GM10847 (cell line): ENCODE measurements around the gene CACFD1.

Experiments
- POLR2A ChIP-seq: IDR thresholded peaks from 2 replicates; pipeline ENCODE4 v1.6.1; 2011; ENCODE audit not compliant: insufficient read length; ENCODE audit errors: extremely low read depth

Gene CACFD1

DNA sequence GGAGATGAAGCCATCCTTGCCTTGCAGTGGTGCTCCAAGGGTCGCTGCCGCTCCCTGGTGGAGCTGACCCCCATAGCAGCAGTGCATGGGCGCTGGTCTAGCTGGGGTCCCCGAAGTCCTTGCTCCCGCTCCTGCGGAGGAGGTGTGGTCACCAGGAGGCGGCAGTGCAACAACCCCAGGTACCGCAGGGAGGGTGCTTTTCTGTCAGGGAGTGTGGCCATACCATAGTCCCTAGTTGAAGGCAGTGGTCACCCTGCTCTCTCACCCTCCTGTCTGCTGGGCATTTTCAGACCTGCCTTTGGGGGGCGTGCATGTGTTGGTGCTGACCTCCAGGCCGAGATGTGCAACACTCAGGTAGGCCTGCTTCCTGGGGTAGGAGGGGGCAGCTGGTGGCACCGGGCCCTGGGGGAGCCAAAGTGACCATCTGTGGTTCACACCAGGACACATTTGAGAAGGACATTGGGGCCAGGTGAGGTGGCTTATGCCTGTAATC is 26.4 kb upstream of the CACFD1 start:
- no peak for TF ChIP-seq POLR2A

DNA sequence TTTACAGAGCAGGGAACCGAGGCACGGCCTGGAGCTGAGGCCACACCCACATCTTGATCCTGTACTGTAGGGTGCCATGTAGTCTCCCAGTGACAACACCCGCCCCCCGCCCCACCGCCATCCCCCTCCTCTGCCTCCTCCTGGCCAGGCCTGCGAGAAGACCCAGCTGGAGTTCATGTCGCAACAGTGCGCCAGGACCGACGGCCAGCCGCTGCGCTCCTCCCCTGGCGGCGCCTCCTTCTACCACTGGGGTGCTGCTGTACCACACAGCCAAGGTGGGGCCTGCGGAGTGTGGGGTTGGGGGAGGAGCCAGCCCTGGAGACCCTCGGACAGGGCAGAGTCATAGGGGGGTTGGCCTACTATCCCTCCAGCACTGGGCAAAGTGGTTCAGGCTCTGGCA is 23.1 kb upstream of the CACFD1 start:
- TF ChIP-seq POLR2A, result no peak

GRCh38 chr9:133437753-133438531 is 21.8 kb upstream of the CACFD1 start:
- no peak for TF ChIP-seq POLR2A

- no peak for TF ChIP-seq POLR2A
Observed at GRCh38 chr9:133439337-133439736, 20.4 kb upstream of the CACFD1 start.

DNA sequence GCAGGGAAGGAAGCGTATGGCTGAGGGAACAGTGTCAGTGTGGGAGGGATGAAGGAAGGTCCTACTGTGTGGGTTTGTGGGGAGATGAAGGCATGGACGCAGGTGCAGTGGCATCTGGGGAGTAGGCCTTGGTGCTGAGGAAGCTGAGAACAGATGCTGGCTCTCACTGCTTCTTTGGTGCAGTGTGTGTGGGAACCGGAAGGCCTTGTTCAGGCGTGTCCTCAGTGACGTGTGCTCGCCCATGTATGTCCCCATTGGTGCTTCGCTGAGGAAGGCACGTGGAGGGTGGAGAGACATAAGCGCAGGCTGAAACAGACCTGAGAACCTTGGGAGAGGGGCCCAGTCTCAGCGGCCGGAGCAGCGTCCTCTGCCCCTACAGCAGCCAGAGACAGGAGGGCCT is 18.9 kb upstream of the CACFD1 start:
- TF ChIP-seq POLR2A, result no peak

DNA sequence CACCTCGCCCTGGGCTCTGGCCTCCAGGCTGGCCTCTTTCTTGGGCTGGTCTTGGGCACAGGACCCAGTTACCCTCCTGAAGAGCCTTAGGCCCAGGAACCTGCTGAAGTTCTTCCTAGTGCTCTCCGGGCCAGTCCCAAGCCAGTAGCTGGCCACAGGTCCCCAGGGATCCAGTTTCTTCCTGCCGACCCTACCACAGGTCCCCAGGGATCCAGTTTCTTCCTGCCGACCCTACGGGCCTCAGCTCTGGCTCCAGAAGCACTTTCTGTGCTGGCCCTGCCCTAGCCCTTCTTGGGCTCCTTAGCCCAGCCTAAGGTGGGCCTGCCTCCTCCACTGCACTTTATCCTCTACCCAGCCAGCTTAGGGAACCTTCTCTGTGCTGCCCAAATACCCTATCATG is 18.2 kb upstream of the CACFD1 start:
- TF ChIP-seq POLR2A, result no peak

DNA sequence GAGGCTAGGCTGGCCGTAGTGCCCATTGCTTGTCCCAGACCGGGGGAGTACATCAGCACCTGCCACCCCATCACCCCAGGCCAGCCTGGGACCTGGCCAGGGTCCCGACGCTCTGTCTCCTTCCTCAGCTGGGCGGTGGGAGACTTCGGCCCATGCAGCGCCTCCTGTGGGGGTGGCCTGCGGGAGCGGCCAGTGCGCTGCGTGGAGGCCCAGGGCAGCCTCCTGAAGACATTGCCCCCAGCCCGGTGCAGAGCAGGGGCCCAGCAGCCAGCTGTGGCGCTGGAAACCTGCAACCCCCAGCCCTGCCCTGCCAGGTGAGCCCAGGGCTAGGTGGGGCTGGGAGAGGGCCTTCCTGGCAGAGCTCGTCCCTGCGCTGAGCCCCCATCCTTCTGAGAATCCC is 16.5 kb upstream of the CACFD1 start:
- TF ChIP-seq POLR2A, result no peak

GRCh38 chr9:133443982-133444381 is 15.8 kb upstream of the CACFD1 start:
- no peak for TF ChIP-seq POLR2A

- TF ChIP-seq POLR2A, result no peak
Observed at GRCh38 chr9:133445293-133445969, 14.3 kb upstream of the CACFD1 start.

DNA sequence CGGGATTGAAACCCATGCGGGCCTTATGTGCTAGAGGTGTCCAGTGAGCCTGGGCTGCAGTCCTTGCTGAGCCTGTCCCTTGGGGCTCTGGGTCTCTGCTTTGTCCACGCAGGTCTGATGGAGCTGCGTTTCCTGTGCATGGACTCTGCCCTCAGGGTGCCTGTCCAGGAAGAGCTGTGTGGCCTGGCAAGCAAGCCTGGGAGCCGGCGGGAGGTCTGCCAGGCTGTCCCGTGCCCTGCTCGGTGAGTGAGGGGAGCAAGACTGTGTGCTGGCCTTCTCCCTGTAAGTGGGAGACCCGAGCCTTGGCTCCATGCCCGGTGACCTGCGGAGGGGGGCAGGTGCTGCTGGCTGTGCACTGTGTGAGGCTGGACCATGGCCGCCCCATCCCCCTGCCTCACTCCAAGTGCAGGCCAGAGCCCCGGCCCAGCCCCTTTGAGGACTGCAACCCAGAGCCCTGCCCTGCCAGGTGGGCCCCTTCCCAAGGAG is 11.2 kb upstream of the CACFD1 start:
- no peak for TF ChIP-seq POLR2A

- TF ChIP-seq POLR2A, result no peak
Observed at GRCh38 chr9:133449760-133450159, 10.0 kb upstream of the CACFD1 start.

DNA sequence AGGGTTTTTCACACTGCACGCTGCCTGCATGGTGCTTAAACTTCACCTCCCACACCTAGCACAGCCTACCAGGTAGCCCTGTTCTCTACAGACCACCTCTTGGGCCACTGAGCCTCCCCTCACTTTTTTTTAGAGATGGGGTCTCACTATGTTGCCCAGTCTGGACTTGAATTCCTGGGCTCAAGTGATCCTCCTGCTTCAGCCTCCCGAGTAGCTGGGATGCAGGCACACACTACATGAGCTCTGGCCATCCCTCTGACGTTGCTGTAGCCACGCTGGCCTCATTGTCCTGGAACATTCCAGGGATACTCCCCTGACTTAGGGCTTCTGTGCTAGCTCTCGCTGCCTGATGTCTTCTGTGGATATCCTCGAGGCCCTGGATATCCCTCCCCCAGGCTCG is 7.2 kb upstream of the CACFD1 start:
- TF ChIP-seq POLR2A, result no peak

DNA sequence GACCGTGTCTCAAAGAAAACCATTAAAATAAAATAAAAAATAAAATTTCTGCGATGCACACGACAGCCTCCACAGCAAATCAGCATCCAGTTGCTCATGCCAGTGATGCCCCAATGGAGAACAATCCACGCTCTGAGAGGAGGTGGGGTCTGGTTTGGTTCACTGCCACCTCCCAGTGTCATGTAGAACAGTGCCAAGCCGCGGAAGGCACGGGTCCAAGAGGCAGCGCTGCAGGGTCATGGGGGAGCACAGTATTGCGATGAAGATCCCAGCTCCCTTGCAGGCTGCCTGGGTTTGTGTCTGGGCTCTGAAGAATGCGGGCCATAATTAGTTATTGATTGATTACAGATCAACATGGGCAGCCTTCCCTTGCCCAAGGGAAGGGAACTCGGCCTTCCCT is 6.1 kb upstream of the CACFD1 start:
- no peak for TF ChIP-seq POLR2A

DNA sequence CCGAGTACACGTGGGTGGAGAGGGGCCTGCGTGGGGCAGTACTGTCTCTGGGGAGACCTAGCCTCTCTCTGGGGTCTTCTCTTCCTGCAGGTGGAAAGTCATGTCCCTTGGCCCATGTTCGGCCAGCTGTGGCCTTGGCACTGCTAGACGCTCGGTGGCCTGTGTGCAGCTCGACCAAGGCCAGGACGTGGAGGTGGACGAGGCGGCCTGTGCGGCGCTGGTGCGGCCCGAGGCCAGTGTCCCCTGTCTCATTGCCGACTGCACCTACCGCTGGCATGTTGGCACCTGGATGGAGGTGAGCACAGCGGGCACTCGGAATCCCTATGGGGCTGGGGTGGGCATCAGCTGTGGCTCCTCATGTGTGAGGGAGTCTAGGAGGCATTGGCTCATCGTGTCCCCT is 5.5 kb upstream of the CACFD1 start:
- TF ChIP-seq POLR2A, result no peak

GRCh38 chr9:133454943-133455673 is 4.7 kb upstream of the CACFD1 start:
- no peak for TF ChIP-seq POLR2A

DNA sequence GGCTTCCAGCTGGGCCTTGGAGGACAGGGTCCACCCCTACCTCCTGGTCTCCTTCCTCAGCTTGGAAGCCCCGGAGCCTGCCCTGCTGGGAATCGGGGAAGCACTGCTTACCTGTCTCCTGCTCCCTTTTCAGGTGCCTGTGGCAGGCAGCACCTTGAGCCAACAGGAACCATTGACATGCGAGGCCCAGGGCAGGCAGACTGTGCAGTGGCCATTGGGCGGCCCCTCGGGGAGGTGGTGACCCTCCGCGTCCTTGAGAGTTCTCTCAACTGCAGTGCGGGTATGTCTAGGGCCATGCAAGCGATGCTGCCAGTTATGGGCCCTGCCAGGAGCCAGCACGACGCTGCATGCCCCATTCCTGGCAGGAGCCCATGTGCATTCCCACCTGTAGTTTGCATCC is 3.8 kb upstream of the CACFD1 start:
- no peak for TF ChIP-seq POLR2A
